GM21515 (cell line): ENCODE measurements around the gene MAF.

ENCODE experiments used
- ATAC-seq: cut with Tn5 transposase; IDR thresholded peaks from one replicate; pipeline ENCODE4 v1.9.1; 2021; ENCODE audit not compliant: unreplicated experiment

The MAF gene

GRCh38 chr16:79600638-79601091 lies at the start of gene MAF:
Gene MAF, minus strand, starts transcription at chr16:79600737. Its CDS starts 835 bp downstream, at chr16:79599902.
- peak; percentile 57 for ATAC-seq

- no peak for ATAC-seq
These were observed 48.3 kb upstream of the MAF start for GRCh38 chr16:79648826-79649225.

- no peak for ATAC-seq
These were observed 47.0 kb upstream of the MAF start for GRCh38 chr16:79647586-79647985.

- ATAC-seq: no peak
These were observed 45.2 kb upstream of the MAF start for GRCh38 chr16:79645701-79646100.

GRCh38 chr16:79644971-79645667 lies 44.6 kb upstream of the MAF start:
- no peak for ATAC-seq

GRCh38 chr16:79642652-79643051 lies 42.1 kb upstream of the MAF start:
- ATAC-seq: no peak

GRCh38 chr16:79640513-79641360 lies 40.2 kb upstream of the MAF start:
- no peak for ATAC-seq

- no peak for ATAC-seq
These were observed 39.2 kb upstream of the MAF start for GRCh38 chr16:79639576-79640311.

GRCh38 chr16:79638386-79638785 lies 37.8 kb upstream of the MAF start:
- no peak for ATAC-seq

GRCh38 chr16:79635488-79635887 lies 35.0 kb upstream of the MAF start:
- no peak for ATAC-seq

- ATAC-seq: no peak
These were observed 33.8 kb upstream of the MAF start for GRCh38 chr16:79634298-79634697.

- ATAC-seq: no peak
These were observed 31.8 kb upstream of the MAF start for GRCh38 chr16:79632289-79632688.

GRCh38 chr16:79628988-79629387 lies 28.5 kb upstream of the MAF start:
- no peak for ATAC-seq

- ATAC-seq: peak; percentile 93
These were observed 28.0 kb upstream of the MAF start for GRCh38 chr16:79628501-79628975.

GRCh38 chr16:79627092-79627491 lies 26.6 kb upstream of the MAF start:
- no peak for ATAC-seq

GRCh38 chr16:79625738-79626137 lies 25.2 kb upstream of the MAF start:
- ATAC-seq: no peak

GRCh38 chr16:79623824-79624223 lies 23.3 kb upstream of the MAF start:
- no peak for ATAC-seq

- ATAC-seq: no peak
These were observed 22.5 kb upstream of the MAF start for GRCh38 chr16:79623062-79623461.

- ATAC-seq: no peak
These were observed 20.5 kb upstream of the MAF start for GRCh38 chr16:79621027-79621426.

- no peak for ATAC-seq
These were observed 18.1 kb upstream of the MAF start for GRCh38 chr16:79618692-79619050.

- ATAC-seq: no peak
These were observed 17.6 kb upstream of the MAF start for GRCh38 chr16:79618041-79618691.
